HCT116 (cell line): ENCODE measurements around the gene GTF2H4. TPM values are rescaled to one million over a fixed set of nuclear protein-coding genes. Genes with fewer than 3 reads are reported as not detected.

Experiments
- ATAC-seq: fragments of 200-7000 bp; cut with Tn5 transposase; 2 replicates; pipeline ENCODE4 v1.9.1; 2020; ENCODE audit warnings: mild to moderate bottlenecking, moderate library complexity
- BruUV-seq: library from RNA; stranded (reverse); fragments of 400-500 nt; replicated peaks from 2 replicates; lab custom pipeline; 2021; lab: Mats Ljungman, UMichigan
- CTCF ChIA-PET: fragments of 300-600 bp; sonication (Branson Sonifier 250); formaldehyde crosslinking; loops from one replicate; lab custom pipeline; 2021; ENCODE audit warnings: antibody characterized with exemption; lab: Charles Lee
- POLR2A ChIA-PET: fragments of 300-600, 350-600 bp; sonication (Branson Sonifier 250); formaldehyde crosslinking; loops from one replicate; lab custom pipeline; 2021; ENCODE audit warnings: antibody characterized with exemption; lab: Charles Lee
- RAD21 ChIA-PET, 2 experiments: fragments of 300-600 bp; sonication (Branson Sonifier 250); formaldehyde crosslinking; loops; one replicate each; lab custom pipeline; 2023; ENCODE audit warnings: low total read pairs in 2 of 2; ENCODE audit not compliant: uncharacterized antibody in 2 of 2, unreplicated experiment in 2 of 2, low non-redundant PET in 1 of 2; lab: Charles Lee
- DNase-seq: peaks from one replicate; pipeline ENCODE4 v3.0.0-alpha.2; 2010; ENCODE audit warnings: low read depth, low spot score
- H2AFZ ChIP-seq: fragments of 200-600 bp; shearing (Covaris generic), sonication (generic); 2 replicates; pipeline ENCODE4 v1.6.1; 2017; ENCODE audit warnings: low read depth, mixed run types, mixed read lengths, antibody characterized with exemption, low read length; ENCODE audit not compliant: poor library complexity, severe bottlenecking
- H3K27ac ChIP-seq: 2 replicates; pipeline ENCODE4 v1.5.1; 2012; ENCODE audit warnings: low read depth, low read length
- H3K27me3 ChIP-seq: fragments of 200-600 bp; sonication (generic); 2 replicates; pipeline ENCODE4 v1.6.1; 2016; ENCODE audit warnings: mixed run types, low read length, mixed read lengths; ENCODE audit not compliant: insufficient read depth
- H3K36me3 ChIP-seq, 2 experiments: fragments of 200-500 bp in 1 of 2; fragments of 200-600 bp in 1 of 2; sonication (Bioruptor generic) in 1 of 2; sonication (generic) in 1 of 2; 2 replicates each; pipeline versions ENCODE4 v1.5.1 to v1.6.1; 2014 to 2016; ENCODE audit warnings: low read length in 2 of 2, inconsistent platforms in 1 of 2, mixed read lengths in 1 of 2, mixed run types in 1 of 2; ENCODE audit not compliant: insufficient read depth in 2 of 2, control insufficient read depth in 1 of 2
- H3K4me1 ChIP-seq, 2 experiments: fragments of 200-600 bp in 1 of 2; sonication (generic) in 1 of 2; 2 replicates each; pipeline versions ENCODE4 v1.5.1 to v1.6.1; 2012 to 2017; ENCODE audit warnings: low read length in 2 of 2, inconsistent platforms in 1 of 2, mild to moderate bottlenecking in 1 of 2, mixed read lengths in 1 of 2, mixed run types in 1 of 2, moderate library complexity in 1 of 2; ENCODE audit not compliant: insufficient read depth in 2 of 2, control insufficient read depth in 1 of 2
- H3K4me2 ChIP-seq: fragments of 200-600 bp; sonication (generic); 2 replicates; pipeline ENCODE4 v1.6.1; 2017; ENCODE audit warnings: mixed run types, low read length, mixed read lengths
- H3K4me3 ChIP-seq, 2 experiments: fragments of 200-600 bp in 1 of 2; sonication (generic) in 1 of 2; replicated peaks in 1 of 2; 2 replicates each; pipeline ENCODE4 v1.5.1; 2011 to 2016; ENCODE audit warnings: low read length in 2 of 2, control low read depth in 1 of 2, low read depth in 1 of 2, mild to moderate bottlenecking in 1 of 2, mixed read lengths in 1 of 2, mixed run types in 1 of 2
- H3K79me2 ChIP-seq: fragments of 200-600 bp; sonication (generic); 2 replicates; pipeline ENCODE4 v1.6.1; 2017; ENCODE audit warnings: mild to moderate bottlenecking, mixed run types, low read length, moderate library complexity, mixed read lengths; ENCODE audit not compliant: insufficient read depth
- H3K9ac ChIP-seq: fragments of 200-600 bp; sonication (generic); 2 replicates; pipeline ENCODE4 v1.6.1; 2016; ENCODE audit warnings: low read length, mixed read lengths
- H3K9me2 ChIP-seq: fragments of 200-600 bp; sonication (generic), shearing (Covaris generic); 2 replicates; pipeline ENCODE4 v1.6.1; 2017; ENCODE audit warnings: mixed run types, mild to moderate bottlenecking, moderate library complexity; ENCODE audit not compliant: insufficient read depth
- H3K9me3 ChIP-seq, 2 experiments: fragments of 200-500 bp in 1 of 2; fragments of 200-600 bp in 1 of 2; sonication (Bioruptor generic) in 1 of 2; sonication (generic) in 1 of 2; 2 replicates each; pipeline ENCODE4 v1.6.1; 2014 to 2017; ENCODE audit warnings: low read length in 2 of 2, mixed read lengths in 2 of 2, inconsistent platforms in 1 of 2, low read depth in 1 of 2, mild to moderate bottlenecking in 1 of 2, mixed run types in 1 of 2, moderate library complexity in 1 of 2; ENCODE audit not compliant: control insufficient read depth in 1 of 2, insufficient read depth in 1 of 2
- H4K20me1 ChIP-seq: fragments of 200-600 bp; sonication (generic), shearing (Covaris generic); 2 replicates; pipeline ENCODE4 v1.6.1; 2017; ENCODE audit warnings: mixed run types, mild to moderate bottlenecking, moderate library complexity; ENCODE audit not compliant: insufficient read depth
- CBX3 ChIP-seq: IDR thresholded peaks from 2 replicates; pipeline ENCODE4 v1.6.1; 2012; ENCODE audit warnings: low read depth
- CTCF ChIP-seq, 3 experiments: fragments of 200-600 bp in 1 of 3; sonication (generic) in 1 of 3; IDR thresholded peaks in 2 of 3; conservative IDR thresholded peaks in 1 of 3; 2 replicates each; pipeline ENCODE4 v1.5.1; 2012 to 2017; ENCODE audit warnings: low read depth in 2 of 3, low read length in 2 of 3, antibody characterized with exemption in 1 of 3, borderline replicate concordance in 1 of 3, control low read depth in 1 of 3, mild to moderate bottlenecking in 1 of 3, mixed read lengths in 1 of 3, mixed run types in 1 of 3, moderate library complexity in 1 of 3; ENCODE audit not compliant: insufficient read depth in 1 of 3
- ELF1 ChIP-seq: IDR thresholded peaks from 2 replicates; pipeline ENCODE4 v1.6.1; 2012; ENCODE audit warnings: low read depth, borderline replicate concordance
- EZH2phosphoT487 ChIP-seq: fragments of 200-600 bp; IDR thresholded peaks from 2 replicates; pipeline ENCODE4 v1.6.1; 2018; ENCODE audit warnings: antibody characterized with exemption, borderline replicate concordance
- JUND ChIP-seq: IDR thresholded peaks from 2 replicates; pipeline ENCODE4 v1.6.1; 2012
- MAX ChIP-seq: IDR thresholded peaks from 2 replicates; pipeline ENCODE4 v1.6.1; 2012
- POLR2A ChIP-seq: IDR thresholded peaks from 2 replicates; pipeline ENCODE4 v1.7.0; 2011; ENCODE audit warnings: borderline replicate concordance; ENCODE audit not compliant: insufficient read depth, insufficient read length; ENCODE audit errors: extremely low read depth
- RAD21 ChIP-seq: IDR thresholded peaks from 2 replicates; pipeline ENCODE4 v1.6.1; 2012; ENCODE audit warnings: low read depth, mild to moderate bottlenecking
- REST ChIP-seq: IDR thresholded peaks from 2 replicates; pipeline ENCODE4 v1.6.1; 2012; ENCODE audit warnings: low read depth
- SP1 ChIP-seq: IDR thresholded peaks from 2 replicates; pipeline ENCODE4 v1.6.1; 2012; ENCODE audit warnings: low read depth
- SRF ChIP-seq: IDR thresholded peaks from 2 replicates; pipeline ENCODE4 v1.6.1; 2012; ENCODE audit warnings: low read depth
- TCF7L2 ChIP-seq: IDR thresholded peaks from 2 replicates; pipeline ENCODE4 v1.7.0; 2011; ENCODE audit warnings: borderline replicate concordance, inconsistent platforms; ENCODE audit not compliant: insufficient read depth, insufficient read length; ENCODE audit errors: extremely low read depth
- YY1 ChIP-seq: IDR thresholded peaks from 2 replicates; pipeline ENCODE4 v1.6.1; 2011; ENCODE audit warnings: low read length, low read depth, moderate library complexity, mild to moderate bottlenecking; ENCODE audit not compliant: insufficient replicate concordance; ENCODE audit errors: extremely low read depth
- ZFX ChIP-seq: fragments of 450-650 bp; IDR thresholded peaks from 2 replicates; pipeline ENCODE4 v1.6.1; 2017
- intact Hi-C: fragments of 100-400 bp; cut with micrococcal nuclease; formaldehyde crosslinking; loops from 2 replicates; pipeline ENCODE4 v1.10.0; 2022
- total RNA-seq: library from RNA; stranded (reverse); gene quantifications from one replicate; pipeline ENCODE4 v1.2.1, GENCODE V29; 2021; ENCODE audit not compliant: unreplicated experiment
- TF ChIP-seq, protein P1 (sequence below): IDR thresholded peaks from 2 replicates; pipeline ENCODE4 v1.6.1; 2012
- TF ChIP-seq, protein P2 (sequence below): IDR thresholded peaks from 2 replicates; pipeline ENCODE4 v1.6.1; 2011; ENCODE audit warnings: mild to moderate bottlenecking, low read length, moderate library complexity; ENCODE audit not compliant: insufficient replicate concordance; ENCODE audit errors: extremely low read depth

The GTF2H4 gene
- total RNA-seq, 1 experiment from 2014 or later, result 59.7 TPM

DNA sequence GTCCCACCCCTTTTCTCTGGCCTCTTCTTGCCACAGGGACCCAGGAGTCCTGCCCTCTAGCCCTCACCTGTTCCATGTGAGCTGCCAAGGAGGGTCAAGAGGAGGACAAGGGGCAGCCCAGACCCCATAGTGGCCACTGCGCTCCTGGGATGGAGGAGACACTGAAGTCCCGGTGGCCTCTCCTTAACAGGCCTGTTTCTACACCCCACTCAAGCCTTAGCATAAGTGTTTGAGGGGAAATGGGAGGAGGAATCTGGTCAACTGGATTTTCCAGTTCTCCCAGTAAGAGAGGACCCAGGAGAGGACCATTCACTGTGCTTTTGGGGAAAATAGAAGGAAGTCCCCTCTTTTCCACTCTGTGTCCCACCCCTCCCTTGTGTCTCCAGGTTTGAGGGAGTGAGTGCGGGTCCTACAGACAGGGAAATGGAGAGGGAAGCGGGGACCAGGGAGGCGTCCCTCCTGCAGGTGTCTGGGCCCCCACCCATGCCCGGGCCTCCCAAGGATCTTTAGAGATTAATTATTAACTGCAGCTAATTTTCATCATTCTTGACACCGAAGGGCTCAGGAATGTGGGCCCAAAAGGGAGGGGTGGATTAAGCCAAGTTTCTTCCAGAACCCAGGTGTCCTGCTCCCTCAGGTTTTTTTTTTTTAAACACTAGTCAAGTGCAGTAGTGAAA is 24.1 kb downstream of the GTF2H4 start, which contains the start of gene SFTA2:
Gene SFTA2 (minus strand): TSS at position 202 of the 677 bp plus-strand sequence. CDS start 74 bp downstream, at position 128.
- Histone ChIP-seq H3K4me1 (peaks cover 7 to 13% of the 10 kb centered on the region in 2 experiments; a peak in 3 of 4 replicates), H4K20me1 (no peaks in the 10 kb centered on the region), H2AFZ (no peak within 1 kb of the TSS), H3K9me3 (peaks cover 0 to 11% of the 10 kb centered on the region in 2 experiments; a peak in 1 of 4 replicates), H3K27me3 (no peaks in the 10 kb centered on the region)
- BruUV-seq, result no TSS peak
- TF ChIP-seq, protein P1, sequence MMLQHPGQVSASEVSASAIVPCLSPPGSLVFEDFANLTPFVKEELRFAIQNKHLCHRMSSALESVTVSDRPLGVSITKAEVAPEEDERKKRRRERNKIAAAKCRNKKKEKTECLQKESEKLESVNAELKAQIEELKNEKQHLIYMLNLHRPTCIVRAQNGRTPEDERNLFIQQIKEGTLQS, result no peak
- TF ChIP-seq CTCF (IDR thresholded peaks at IDR 0.05 in 2 of 3, conservative IDR thresholded peaks at IDR 0.05 in 1 of 3; ENCODE audit: borderline replicate concordance in 1 of 3, insufficient read depth in 1 of 3, low read depth in 2 of 3, low read length in 2 of 3) (no peak), SRF (no peak), REST (no peak), YY1 (no peak), TCF7L2 (no peak), ZFX (no peak), MAX (no peak), RAD21 (no peak), JUND (no peak), SP1 (no peak), POLR2A (no peak), ELF1 (no peak), CBX3 (no peak), EZH2phosphoT487 (no peak)
- TF ChIP-seq, protein P2, sequence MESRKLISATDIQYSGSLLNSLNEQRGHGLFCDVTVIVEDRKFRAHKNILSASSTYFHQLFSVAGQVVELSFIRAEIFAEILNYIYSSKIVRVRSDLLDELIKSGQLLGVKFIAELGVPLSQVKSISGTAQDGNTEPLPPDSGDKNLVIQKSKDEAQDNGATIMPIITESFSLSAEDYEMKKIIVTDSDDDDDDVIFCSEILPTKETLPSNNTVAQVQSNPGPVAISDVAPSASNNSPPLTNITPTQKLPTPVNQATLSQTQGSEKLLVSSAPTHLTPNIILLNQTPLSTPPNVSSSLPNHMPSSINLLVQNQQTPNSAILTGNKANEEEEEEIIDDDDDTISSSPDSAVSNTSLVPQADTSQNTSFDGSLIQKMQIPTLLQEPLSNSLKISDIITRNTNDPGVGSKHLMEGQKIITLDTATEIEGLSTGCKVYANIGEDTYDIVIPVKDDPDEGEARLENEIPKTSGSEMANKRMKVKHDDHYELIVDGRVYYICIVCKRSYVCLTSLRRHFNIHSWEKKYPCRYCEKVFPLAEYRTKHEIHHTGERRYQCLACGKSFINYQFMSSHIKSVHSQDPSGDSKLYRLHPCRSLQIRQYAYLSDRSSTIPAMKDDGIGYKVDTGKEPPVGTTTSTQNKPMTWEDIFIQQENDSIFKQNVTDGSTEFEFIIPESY, result no peak
- TF ChIP-seq, all 23 proteins: peak for 0
- no peak for DNase-seq
- Histone ChIP-seq H3K79me2 (no peaks in the 10 kb centered on the region), H3K9ac (no peak within 1 kb of the TSS), H3K36me3 (no peaks in the 10 kb centered on the region), H3K4me2 (peak within 1 kb of the TSS; percentile 43), H3K4me3 (no peak within 1 kb of the TSS), H3K9me2 (no peaks in the 10 kb centered on the region), H3K27ac (no peak within 1 kb of the TSS)
- ChIA-PET CTCF (interaction anchor here (0.7 to 1.6 kb wide), 3 partner anchors 8 to 17 kb away, joined by 3 to 6 read pairs (median 5); partner anchors contain the start of gene MUCL3), POLR2A (no interaction called here), RAD21 (no interaction called here)
- intact Hi-C loops, result no loop called here
- no peak for ATAC-seq
